GM18868 (cell line): ENCODE results near the gene EIF4G1.
A peak's percentile ranks its signal among the peaks of the same experiment; 100 is the strongest.

Experiments used
- ATAC-seq: cut with Tn5 transposase; IDR thresholded peaks from one replicate; pipeline ENCODE4 v1.9.1; 2021; ENCODE audit warnings: mild to moderate bottlenecking, moderate library complexity; ENCODE audit not compliant: unreplicated experiment

Gene EIF4G1

DNA sequence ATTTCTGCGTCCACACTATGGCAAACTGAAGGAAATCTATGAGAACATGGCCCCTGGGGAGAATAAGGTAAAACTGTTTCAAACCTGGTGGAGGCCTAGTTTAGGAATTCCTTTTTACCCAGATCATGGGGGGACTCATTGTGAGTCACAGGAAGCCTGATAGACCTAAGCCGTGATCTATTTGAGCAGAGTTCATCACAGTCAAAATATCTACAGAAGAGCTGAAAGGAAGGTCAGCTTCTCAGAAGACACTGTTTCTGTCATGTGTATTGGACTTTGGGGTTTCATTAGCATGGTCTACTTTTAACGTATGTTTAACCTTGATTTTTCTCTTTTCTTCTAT lies 14.1 kb upstream of the EIF4G1 start:
- no peak for ATAC-seq

DNA sequence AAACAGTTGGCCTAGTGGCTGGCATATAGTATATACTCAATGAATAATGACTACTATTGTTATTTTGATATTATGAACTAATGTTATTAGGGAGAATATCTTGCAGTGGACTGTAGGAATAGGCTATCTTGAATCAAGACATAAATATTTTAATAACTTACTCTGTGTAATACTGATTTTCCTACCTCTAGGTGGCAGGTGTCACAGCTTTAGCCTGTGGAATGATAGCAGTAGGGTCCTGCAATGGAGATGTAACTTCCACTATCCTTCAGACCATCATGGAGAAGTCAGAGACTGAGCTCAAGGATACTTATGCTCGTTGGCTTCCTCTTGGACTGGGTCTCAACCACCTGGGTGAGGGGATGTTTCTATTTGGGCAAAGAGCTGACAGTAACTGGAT lies 8.8 kb upstream of the EIF4G1 start:
- ATAC-seq = no peak

DNA sequence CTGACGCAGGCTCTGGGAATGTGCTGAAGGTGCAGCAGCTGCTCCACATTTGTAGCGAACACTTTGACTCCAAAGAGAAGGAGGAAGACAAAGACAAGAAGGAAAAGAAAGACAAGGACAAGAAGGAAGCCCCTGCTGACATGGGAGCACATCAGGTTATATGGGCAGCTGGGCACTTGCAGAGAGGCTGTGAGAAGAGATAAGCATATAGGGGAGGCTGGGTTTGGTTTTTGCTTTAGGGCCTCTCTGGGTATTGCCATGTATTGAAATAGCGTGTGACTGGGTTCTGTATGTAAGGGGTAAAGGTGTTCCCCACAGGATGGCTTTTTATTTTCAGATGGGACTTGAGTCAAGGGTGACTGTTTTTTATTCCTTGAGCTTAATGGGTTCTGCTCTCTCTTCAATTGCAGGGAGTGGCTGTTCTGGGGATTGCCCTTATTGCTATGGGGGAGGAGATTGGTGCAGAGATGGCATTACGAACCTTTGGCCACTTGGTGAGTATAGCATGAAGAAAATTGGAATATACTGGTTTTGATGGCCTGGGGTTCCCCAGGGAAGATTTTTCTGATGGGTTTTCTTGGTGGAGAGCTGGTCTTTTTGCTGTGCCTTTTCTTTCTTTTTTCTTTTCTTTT lies 7.9 kb upstream of the EIF4G1 start:
- ATAC-seq = no peak

DNA sequence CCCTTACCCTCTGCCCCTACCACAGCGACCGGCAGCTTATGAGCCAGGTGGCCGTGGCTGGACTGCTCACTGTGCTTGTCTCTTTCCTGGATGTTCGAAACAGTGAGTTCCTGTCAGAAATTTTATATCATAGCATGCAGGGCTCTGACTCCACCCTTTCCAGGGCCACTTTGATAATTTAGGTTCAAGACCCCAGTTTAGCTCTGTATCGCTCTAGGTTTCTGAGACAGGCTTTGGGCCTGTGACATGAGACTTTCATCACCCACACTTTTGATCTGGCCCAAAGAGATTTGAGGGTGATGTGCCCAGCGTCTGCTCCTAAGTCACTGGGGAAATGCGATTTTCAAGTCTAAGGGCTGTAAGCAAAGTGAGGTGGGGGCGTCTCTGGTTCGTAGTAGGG lies 6.5 kb upstream of the EIF4G1 start:
- no peak for ATAC-seq

DNA sequence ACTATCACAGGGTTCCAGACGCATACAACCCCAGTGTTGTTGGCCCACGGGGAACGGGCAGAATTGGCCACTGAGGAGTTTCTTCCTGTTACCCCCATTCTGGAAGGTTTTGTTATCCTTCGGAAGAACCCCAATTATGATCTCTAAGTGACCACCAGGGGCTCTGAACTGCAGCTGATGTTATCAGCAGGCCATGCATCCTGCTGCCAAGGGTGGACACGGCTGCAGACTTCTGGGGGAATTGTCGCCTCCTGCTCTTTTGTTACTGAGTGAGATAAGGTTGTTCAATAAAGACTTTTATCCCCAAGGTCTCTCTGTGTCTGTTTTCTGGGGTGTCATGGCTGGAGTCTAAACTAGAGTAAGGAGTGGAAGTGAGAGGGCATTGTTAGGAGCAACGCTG lies 5.7 kb upstream of the EIF4G1 start:
- ATAC-seq = no peak

DNA sequence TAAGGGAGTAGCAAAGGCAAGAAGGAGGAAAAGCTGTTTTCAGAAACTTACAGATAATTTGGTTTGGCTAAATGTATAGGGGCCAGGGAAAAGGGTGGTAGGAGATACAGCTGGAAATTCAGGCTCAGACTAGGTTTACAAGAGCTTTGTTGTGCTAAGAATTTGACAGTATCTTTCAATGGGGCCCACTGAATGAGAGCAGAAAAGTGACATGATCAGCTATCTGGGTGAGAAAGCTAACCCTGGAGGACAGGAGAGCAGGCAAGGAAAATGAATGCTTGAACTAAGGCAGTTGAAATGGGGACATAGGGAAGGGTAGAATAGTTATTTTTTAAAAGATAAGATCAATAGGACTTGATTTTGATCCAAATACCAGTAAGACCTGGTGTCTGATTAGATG lies 2.8 kb upstream of the EIF4G1 start:
- no peak for ATAC-seq

DNA sequence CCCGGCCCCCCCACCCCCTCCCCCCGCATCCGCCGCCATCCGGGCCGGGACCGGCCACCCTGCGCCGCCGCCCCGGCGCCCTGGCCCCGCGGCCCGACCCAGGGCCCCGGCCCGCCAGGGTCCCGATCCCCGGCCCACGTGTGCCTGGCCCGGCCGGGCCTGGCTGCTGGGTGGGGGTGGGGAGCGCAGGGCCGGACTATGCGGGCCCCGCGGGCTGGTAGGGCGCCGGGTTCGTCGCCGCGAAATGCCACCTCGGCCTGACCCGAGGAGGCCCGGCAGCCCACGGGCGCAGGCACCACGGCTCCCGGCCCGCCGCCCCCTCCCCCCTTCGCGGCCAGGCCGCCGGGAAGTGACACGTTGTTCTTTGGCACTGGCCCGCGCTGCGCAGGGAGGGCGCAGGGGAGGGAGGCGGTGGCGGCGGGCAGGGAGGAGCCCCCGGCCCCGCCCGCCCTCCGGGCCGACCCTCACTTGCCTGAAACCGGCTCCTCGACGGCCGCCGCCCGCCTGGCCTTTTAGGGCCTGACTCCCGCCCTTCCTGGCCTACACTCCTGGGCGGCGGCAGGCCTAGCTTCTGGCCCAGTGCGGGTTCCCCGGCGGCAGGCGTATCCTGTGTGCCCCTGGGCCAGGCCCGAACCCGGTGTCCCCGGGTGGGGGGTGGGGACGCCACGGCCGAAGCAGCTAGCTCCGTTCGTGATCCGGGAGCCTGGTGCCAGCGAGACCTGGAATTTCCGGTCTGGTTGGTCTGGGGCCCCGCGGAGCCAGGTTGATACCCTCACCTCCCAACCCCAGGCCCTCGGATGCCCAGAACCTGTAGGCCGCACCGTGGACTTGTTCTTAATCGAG lies 515 bp downstream of the EIF4G1 start:
- ATAC-seq = peak; percentile 42

DNA sequence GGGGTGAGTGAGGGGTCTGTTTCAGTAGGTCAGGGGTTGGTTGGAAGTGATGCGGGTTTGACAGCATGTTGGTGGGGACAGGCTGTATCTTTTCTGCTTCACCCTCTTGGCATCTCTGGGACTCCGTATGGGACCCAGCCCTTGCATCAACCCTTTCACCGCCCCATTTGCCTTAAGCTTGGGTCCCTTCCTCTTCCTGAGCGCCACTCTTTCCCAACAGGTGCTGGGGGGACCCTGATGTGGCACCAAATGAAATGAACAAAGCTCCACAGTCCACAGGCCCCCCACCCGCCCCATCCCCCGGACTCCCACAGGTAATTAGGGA lies 1.1 kb downstream of the EIF4G1 start:
- no peak for ATAC-seq

DNA sequence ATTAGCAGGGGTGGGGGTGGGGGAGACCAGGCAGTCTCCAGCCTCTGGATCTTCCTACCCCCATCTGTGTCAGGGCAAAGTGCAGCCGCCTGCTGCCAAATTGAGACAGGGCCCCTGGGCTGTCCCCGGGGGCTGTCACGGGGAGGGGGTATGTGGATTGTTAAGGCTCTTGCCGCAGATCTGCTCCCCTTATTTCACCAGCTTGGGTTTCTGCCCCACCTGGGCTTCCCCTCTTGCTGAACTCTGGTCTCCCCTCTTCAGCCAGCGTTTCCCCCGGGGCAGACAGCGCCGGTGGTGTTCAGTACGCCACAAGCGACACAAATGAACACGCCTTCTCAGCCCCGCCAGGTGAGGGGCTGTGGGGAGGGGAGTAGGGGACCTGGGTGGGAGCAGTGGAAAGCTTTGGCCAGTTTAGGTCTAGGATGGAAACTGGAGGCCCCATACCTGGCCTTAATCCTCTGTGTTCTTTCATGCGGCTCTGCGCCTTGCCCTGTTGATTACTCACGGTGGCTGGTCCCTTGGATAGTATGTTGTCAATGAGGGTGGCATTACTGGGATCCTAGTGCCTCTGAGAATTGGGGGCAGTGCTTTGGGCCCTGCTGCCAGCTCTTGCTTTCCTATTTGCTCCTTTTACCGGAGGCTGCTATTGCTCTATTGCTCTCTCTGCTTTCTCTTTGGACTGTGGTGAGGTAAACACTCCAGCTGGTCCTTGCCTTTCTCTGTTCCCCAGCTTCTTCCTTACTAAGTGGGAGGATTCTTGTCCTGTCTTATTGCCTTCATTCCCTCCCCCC lies 1.7 kb downstream of the EIF4G1 start:
- ATAC-seq = no peak

DNA sequence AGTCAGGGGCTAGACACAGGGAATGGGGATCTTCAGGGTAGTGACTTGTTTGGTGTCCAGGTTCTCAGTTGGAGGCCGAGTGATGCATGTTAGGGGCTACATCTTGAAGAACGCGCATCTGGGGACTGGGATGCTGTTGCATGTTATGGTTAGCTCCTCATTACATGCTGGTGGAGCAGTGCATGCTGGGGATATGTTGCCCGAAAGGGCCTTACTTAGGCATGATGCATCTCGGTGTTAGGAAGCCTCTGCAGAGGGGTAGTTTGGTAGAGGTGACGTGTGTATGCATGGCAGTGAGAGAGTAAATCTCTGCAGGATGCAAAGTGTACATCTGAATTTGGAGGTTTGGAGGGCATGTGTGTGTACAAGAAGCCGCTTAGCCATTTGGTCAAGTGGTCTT lies 2.4 kb downstream of the EIF4G1 start:
- ATAC-seq = no peak

DNA sequence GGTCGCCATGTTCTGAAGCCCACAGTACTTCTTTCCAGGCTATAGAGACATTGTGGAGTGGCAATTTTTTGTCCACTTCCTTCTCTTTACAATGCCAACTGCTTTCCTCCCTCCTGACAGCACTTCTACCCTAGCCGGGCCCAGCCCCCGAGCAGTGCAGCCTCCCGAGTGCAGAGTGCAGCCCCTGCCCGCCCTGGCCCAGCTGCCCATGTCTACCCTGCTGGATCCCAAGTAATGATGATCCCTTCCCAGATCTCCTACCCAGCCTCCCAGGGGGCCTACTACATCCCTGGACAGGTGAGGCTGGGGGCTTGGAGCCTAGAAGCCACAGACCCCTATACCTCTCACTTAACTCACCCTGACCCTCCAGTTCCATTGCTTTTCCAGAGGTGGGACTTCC lies 2.8 kb downstream of the EIF4G1 start:
- ATAC-seq = no peak

DNA sequence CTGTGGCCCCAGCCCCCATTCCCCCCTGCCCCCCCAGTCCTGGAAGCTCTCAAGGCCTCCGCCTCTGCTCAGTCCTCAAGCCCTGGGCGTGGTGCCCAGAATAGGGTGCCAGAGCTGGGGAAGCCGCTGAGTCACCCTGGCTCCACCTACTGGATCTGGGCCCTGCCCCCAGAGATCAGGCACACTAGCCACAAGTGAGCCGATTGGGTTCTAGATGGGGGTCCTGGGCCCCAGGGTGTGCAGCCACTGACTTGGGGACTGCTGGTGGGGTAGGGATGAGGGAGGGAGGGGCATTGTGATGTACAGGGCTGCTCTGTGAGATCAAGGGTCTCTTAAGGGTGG lies 5.7 kb downstream of the EIF4G1 start:
- no peak for ATAC-seq

DNA sequence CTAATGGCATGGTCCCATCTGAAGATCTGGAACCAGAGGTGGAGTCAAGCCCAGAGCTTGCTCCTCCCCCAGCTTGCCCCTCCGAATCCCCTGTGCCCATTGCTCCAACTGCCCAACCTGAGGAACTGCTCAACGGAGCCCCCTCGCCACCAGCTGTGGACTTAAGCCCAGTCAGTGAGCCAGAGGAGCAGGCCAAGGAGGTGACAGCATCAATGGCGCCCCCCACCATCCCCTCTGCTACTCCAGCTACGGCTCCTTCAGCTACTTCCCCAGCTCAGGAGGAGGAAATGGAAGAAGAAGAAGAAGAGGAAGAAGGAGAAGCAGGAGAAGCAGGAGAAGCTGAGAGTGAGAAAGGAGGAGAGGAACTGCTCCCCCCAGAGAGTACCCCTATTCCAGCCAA lies 7.3 kb downstream of the EIF4G1 start:
- ATAC-seq = no peak

DNA sequence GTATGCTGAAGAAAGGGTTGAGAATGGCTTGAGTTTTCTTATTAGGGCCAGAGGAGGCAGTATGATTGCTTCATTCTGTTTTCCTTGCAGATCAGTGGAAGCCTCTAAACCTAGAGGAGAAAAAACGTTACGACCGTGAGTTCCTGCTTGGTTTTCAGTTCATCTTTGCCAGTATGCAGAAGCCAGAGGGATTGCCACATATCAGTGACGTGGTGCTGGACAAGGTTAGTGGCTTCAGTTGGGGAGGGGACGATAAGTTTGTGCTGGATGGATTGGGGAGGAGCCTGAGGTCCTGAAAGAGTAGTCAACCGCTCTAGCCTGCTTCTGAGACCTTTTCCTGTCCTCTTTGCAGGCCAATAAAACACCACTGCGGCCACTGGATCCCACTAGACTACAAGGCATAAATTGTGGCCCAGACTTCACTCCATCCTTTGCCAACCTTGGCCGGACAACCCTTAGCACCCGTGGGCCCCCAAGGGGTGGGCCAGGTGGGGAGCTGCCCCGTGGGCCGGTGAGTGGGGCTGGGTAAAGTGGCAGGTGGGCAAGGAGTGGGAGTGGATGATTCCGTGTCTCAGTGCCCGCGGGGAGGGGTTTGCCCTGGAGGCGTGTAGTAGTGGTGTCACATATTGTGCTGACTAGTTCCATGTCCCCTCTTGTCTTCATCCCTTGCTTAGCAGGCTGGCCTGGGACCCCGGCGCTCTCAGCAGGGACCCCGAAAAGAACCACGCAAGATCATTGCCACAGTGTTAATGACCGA lies 8.5 kb downstream of the EIF4G1 start:
- no peak for ATAC-seq

DNA sequence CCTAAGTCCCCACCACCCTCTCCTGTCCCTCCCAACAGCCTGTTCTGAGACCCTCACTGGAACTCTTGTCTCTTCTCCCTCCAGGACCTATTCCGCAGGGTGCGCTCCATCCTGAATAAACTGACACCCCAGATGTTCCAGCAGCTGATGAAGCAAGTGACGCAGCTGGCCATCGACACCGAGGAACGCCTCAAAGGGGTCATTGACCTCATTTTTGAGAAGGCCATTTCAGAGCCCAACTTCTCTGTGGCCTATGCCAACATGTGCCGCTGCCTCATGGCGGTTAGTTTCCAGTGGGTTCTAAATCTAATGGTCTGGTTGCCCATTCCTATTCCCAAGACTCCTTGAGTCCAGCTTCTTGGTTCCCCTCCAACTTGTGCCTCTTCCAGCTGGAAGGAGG lies 9.3 kb downstream of the EIF4G1 start:
- ATAC-seq = no peak

DNA sequence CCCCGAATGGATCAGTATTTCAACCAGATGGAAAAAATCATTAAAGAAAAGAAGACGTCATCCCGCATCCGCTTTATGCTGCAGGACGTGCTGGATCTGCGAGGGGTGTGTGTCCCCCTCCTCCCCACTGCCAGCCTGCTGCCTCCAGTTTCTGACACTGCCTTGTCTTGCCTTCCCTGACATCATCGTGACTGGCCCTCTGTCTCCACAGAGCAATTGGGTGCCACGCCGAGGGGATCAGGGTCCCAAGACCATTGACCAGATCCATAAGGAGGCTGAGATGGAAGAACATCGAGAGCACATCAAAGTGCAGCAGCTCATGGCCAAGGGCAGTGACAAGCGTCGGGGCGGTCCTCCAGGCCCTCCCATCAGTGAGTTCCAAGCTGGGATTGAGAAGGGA lies 10.9 kb downstream of the EIF4G1 start:
- ATAC-seq = no peak

DNA sequence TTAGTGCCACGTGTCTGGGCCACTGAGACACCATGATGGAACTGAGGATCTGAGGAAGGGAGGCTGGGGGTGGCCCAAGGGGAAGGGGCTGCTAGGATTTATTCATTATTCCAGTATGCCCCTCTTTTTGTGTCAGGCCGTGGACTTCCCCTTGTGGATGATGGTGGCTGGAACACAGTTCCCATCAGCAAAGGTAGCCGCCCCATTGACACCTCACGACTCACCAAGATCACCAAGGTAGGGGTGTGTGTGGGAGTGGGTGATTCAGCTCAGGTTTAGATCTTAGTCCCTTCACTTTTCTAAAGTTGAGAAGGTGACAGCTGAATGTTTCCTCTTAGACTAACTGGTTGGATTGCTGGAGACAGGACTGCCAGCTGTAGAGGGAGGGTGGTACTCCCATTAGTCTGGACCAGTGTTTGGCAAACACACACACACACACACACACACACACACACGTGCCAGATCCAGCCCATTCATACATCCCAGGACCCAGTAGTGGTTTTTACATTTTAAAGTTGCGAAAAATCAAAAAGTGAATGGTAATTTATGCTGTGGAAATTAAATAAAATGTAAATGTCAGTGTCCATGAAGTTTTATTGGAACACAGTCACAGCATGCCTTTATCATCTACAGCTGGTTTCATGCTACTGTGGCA lies 11.4 kb downstream of the EIF4G1 start:
- no peak for ATAC-seq

DNA sequence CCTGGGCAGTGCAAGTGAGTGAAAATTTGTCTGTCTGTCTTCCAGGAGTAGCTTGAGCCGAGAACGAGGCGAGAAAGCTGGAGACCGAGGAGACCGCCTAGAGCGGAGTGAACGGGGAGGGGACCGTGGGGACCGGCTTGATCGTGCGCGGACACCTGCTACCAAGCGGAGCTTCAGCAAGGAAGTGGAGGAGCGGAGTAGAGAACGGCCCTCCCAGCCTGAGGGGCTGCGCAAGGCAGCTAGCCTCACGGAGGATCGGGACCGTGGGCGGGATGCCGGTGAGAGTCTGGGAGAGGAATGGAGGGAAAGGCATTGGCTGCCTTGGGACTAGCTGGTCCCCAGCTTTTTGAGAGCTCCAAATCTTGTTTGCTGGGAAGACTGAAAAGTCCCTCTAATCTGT lies 12.8 kb downstream of the EIF4G1 start:
- ATAC-seq = no peak

DNA sequence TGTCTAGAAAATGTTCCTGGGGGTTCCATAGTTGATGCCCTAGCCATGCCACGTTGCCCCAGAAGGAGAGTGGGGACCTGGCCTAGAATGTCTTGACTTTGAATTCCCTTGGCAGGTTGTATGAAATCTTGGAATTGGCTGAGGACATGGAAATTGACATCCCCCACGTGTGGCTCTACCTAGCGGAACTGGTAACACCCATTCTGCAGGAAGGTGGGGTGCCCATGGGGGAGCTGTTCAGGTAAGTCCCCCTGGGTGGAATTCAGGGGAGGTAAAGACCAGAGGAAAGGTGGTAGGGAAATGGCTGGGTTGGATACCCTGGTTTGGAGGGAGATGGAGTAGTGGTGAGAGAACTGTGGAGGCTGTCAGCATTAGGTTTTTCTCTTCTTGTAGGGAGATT lies 14.1 kb downstream of the EIF4G1 start:
- no peak for ATAC-seq

DNA sequence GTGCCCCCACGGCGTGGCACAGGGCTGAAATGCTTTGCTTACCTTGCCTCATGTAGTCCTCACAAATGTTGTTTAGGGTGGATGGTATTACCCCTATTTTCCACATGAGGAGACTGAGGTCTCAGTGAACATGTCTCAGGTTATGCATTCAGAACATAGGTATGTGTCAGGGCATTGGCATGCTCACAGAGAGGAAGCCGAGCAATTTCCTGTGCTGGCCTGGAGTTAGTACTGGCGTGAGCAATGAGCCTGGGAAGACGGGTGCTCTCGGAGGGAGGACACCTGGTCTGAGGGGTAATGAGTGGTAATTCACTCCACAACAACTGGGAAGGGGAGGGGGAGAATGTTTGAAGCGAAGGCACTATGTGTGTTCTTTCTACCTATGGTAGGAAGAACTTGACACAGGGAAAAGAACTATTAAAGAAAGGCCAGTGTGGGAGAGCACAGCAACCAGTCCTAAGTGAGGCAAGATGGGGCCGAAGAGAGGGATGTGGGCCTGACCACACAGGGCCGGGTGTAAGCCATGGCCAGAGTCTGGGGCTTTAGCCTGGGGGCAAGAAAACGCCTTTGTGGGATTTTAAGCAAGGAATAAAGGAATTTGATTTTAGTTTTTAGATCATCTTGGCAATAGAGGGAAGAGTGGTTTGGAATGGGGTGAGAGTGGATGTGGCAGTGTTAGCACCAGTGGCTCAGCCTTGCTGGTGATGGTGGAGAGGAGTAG lies 18.1 kb downstream of the EIF4G1 start:
- no peak for ATAC-seq
